Nephron progenitor cell (in vitro differentiated cells): Measurements from ENCODE around the gene NTMT1.

ENCODE experiments used
- DNase-seq: peaks from one replicate; pipeline ENCODE4 v3.0.0; 2021
- H3K27ac Mint-ChIP-seq: 2 replicates; pipeline ENCODE4 v1.8.0; 2021; ENCODE audit warnings: mild to moderate bottlenecking, moderate library complexity, mixed read lengths
- H3K27me3 Mint-ChIP-seq: 2 replicates; pipeline ENCODE4 v1.8.0; 2021; ENCODE audit warnings: mild to moderate bottlenecking, low read depth, mixed read lengths; ENCODE audit not compliant: poor library complexity
- H3K36me3 Mint-ChIP-seq: 2 replicates; pipeline ENCODE4 v1.8.0; 2021; ENCODE audit warnings: low read depth, mixed read lengths
- H3K4me1 Mint-ChIP-seq: 2 replicates; pipeline ENCODE4 v1.8.0; 2021; ENCODE audit warnings: mixed read lengths
- H3K4me3 Mint-ChIP-seq: 2 replicates; pipeline ENCODE4 v1.8.0; 2021; ENCODE audit warnings: mild to moderate bottlenecking, moderate library complexity, mixed read lengths
- H3K9me3 Mint-ChIP-seq: 2 replicates; pipeline ENCODE4 v1.8.0; 2021; ENCODE audit warnings: mild to moderate bottlenecking, moderate library complexity, mixed read lengths
- TF ChIP-seq, protein P1 (sequence below): fragments of 200-600 bp; sonication (generic); IDR thresholded peaks from 2 replicates; pipeline ENCODE4 v1.5.0; 2021; ENCODE audit warnings: antibody characterized with exemption

NTMT1 gene

GRCh38 chr9:129682381-129682780 lies 56.4 kb downstream of the NTMT1 start:
- H3K27ac Mint-ChIP-seq = peak overlapping the region; percentile 32
- TF ChIP-seq, protein P1, sequence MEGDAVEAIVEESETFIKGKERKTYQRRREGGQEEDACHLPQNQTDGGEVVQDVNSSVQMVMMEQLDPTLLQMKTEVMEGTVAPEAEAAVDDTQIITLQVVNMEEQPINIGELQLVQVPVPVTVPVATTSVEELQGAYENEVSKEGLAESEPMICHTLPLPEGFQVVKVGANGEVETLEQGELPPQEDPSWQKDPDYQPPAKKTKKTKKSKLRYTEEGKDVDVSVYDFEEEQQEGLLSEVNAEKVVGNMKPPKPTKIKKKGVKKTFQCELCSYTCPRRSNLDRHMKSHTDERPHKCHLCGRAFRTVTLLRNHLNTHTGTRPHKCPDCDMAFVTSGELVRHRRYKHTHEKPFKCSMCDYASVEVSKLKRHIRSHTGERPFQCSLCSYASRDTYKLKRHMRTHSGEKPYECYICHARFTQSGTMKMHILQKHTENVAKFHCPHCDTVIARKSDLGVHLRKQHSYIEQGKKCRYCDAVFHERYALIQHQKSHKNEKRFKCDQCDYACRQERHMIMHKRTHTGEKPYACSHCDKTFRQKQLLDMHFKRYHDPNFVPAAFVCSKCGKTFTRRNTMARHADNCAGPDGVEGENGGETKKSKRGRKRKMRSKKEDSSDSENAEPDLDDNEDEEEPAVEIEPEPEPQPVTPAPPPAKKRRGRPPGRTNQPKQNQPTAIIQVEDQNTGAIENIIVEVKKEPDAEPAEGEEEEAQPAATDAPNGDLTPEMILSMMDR = no peak

GRCh38 chr9:129685220-129685932 lies 59.4 kb downstream of the NTMT1 start:
- TF ChIP-seq, protein P1 = no peak
- Mint-ChIP-seq H3K36me3 (peaks cover 5% of the 10 kb centered on the region), H3K4me1 (peaks cover 5% of the 10 kb centered on the region), H3K27ac (no peak overlapping the region), H3K4me3 (no peak overlapping the region), H3K27me3 (peaks cover 17% of the 10 kb centered on the region), H3K9me3 (no peaks in the 10 kb centered on the region)
- DNase-seq = no peak

More at GRCh38 chr9:129682381-129682780, 56.4 kb downstream of the NTMT1 start:
- no peak for DNase-seq
- no peaks in the 10 kb centered on the region for H3K9me3 Mint-ChIP-seq
- H3K4me1 Mint-ChIP-seq = peaks cover 29% of the 10 kb centered on the region
- no peak overlapping the region for H3K4me3 Mint-ChIP-seq
- H3K36me3 Mint-ChIP-seq = peaks cover 5% of the 10 kb centered on the region
- peaks cover 11% of the 10 kb centered on the region for H3K27me3 Mint-ChIP-seq
